Measurements from ENCODE around the gene STARD7. TPM values are rescaled to one million over a fixed set of nuclear protein-coding genes. Genes with fewer than 3 reads are reported as not detected.

The STARD7 gene
- total RNA-seq, 1 donor from 2014 or later = 206 TPM

GRCh38 chr2:96154506-96155380 lies 53.9 kb downstream of the STARD7 start:
- intact Hi-C loops (cut with micrococcal nuclease) = no loop called here
- Mint-ChIP-seq H3K36me3 (ENCODE audit: low read depth) (peaks cover 1% of the 10 kb centered on the region), H3K27ac (no peak overlapping the region)

GRCh38 chr2:96153991-96154431 lies 54.6 kb downstream of the STARD7 start:
- Mint-ChIP-seq H3K27me3 (ENCODE audit: low read depth) (no peaks in the 10 kb centered on the region), H3K4me3 (ENCODE audit: low read depth) (no peak overlapping the region), H3K27ac (no peak overlapping the region), H3K9me3 (no peaks in the 10 kb centered on the region), H3K4me1 (ENCODE audit: low read depth) (peaks cover 56% of the 10 kb centered on the region), H3K36me3 (ENCODE audit: low read depth) (no peaks in the 10 kb centered on the region)
- intact Hi-C loops (cut with micrococcal nuclease) = no loop called here
- no peak for DNase-seq (ENCODE audit: low spot score)

More at GRCh38 chr2:96154506-96155380, 53.9 kb downstream of the STARD7 start:
- Mint-ChIP-seq H3K4me3 (ENCODE audit: low read depth) (no peak overlapping the region), H3K9me3 (no peaks in the 10 kb centered on the region), H3K27me3 (ENCODE audit: low read depth) (no peaks in the 10 kb centered on the region), H3K4me1 (ENCODE audit: low read depth) (peaks cover 57% of the 10 kb centered on the region)
- DNase-seq (ENCODE audit: low spot score) = no peak

GRCh38 chr2:96153291-96153713 lies 55.3 kb downstream of the STARD7 start:
- Mint-ChIP-seq H3K36me3 (ENCODE audit: low read depth) (no peaks in the 10 kb centered on the region), H3K9me3 (no peaks in the 10 kb centered on the region), H3K4me1 (ENCODE audit: low read depth) (peaks cover 60% of the 10 kb centered on the region), H3K27ac (no peak overlapping the region), H3K27me3 (ENCODE audit: low read depth) (no peaks in the 10 kb centered on the region), H3K4me3 (ENCODE audit: low read depth) (no peak overlapping the region)
- no peak for DNase-seq (ENCODE audit: low spot score)
- intact Hi-C loops (cut with micrococcal nuclease) = no loop called here

- Mint-ChIP-seq H3K9me3 (no peaks in the 10 kb centered on the region), H3K4me1 (ENCODE audit: low read depth) (peaks cover 61% of the 10 kb centered on the region), H3K27ac (peak overlapping the region; percentile 64), H3K4me3 (ENCODE audit: low read depth) (no peak overlapping the region), H3K27me3 (ENCODE audit: low read depth) (no peaks in the 10 kb centered on the region), H3K36me3 (ENCODE audit: low read depth) (no peaks in the 10 kb centered on the region)
- intact Hi-C loops (cut with micrococcal nuclease) = no loop called here
- DNase-seq (ENCODE audit: low spot score) = no peak
Observed at GRCh38 chr2:96152304-96153161, 56.1 kb downstream of the STARD7 start.

GRCh38 chr2:96151595-96152303 lies 56.9 kb downstream of the STARD7 start:
- Mint-ChIP-seq H3K4me3 (ENCODE audit: low read depth) (no peak overlapping the region), H3K27ac (peak overlapping the region; percentile 64), H3K27me3 (ENCODE audit: low read depth) (no peaks in the 10 kb centered on the region), H3K36me3 (ENCODE audit: low read depth) (no peaks in the 10 kb centered on the region), H3K9me3 (no peaks in the 10 kb centered on the region), H3K4me1 (ENCODE audit: low read depth) (peaks cover 61% of the 10 kb centered on the region)
- intact Hi-C loops (cut with micrococcal nuclease) = no loop called here
- no peak for DNase-seq (ENCODE audit: low spot score)

- no peak for DNase-seq (ENCODE audit: low spot score)
- intact Hi-C loops (cut with micrococcal nuclease) = no loop called here
- H3K36me3 Mint-ChIP-seq (ENCODE audit: low read depth) = no peaks in the 10 kb centered on the region
- no peak overlapping the region for H3K4me3 Mint-ChIP-seq (ENCODE audit: low read depth)
- no peaks in the 10 kb centered on the region for H3K9me3 Mint-ChIP-seq
- H3K27ac Mint-ChIP-seq = no peak overlapping the region
- peaks cover 60% of the 10 kb centered on the region for H3K4me1 Mint-ChIP-seq (ENCODE audit: low read depth)
- no peaks in the 10 kb centered on the region for H3K27me3 Mint-ChIP-seq (ENCODE audit: low read depth)
Observed at GRCh38 chr2:96150791-96151594, 57.6 kb downstream of the STARD7 start.

GRCh38 chr2:96150007-96150640 lies 58.5 kb downstream of the STARD7 start:
- H3K27ac Mint-ChIP-seq = no peak overlapping the region
- intact Hi-C loops (cut with micrococcal nuclease) = no loop called here
- no peaks in the 10 kb centered on the region for H3K36me3 Mint-ChIP-seq (ENCODE audit: low read depth)
- DNase-seq (ENCODE audit: low spot score) = no peak
- peaks cover 57% of the 10 kb centered on the region for H3K4me1 Mint-ChIP-seq (ENCODE audit: low read depth)
- H3K4me3 Mint-ChIP-seq (ENCODE audit: low read depth) = no peak overlapping the region
- H3K27me3 Mint-ChIP-seq (ENCODE audit: low read depth) = no peaks in the 10 kb centered on the region
- H3K9me3 Mint-ChIP-seq = no peaks in the 10 kb centered on the region

- H3K4me1 Mint-ChIP-seq (ENCODE audit: low read depth) = peaks cover 54% of the 10 kb centered on the region
- H3K27ac Mint-ChIP-seq = peak overlapping the region; percentile 97
Observed at GRCh38 chr2:96148410-96149217, 60.0 kb downstream of the STARD7 start.

GRCh38 chr2:96147593-96148201 lies 60.9 kb downstream of the STARD7 start:
- Mint-ChIP-seq H3K27me3 (ENCODE audit: low read depth) (no peaks in the 10 kb centered on the region), H3K36me3 (ENCODE audit: low read depth) (peaks cover 21% of the 10 kb centered on the region), H3K4me1 (ENCODE audit: low read depth) (peaks cover 55% of the 10 kb centered on the region), H3K4me3 (ENCODE audit: low read depth) (peak overlapping the region; percentile 82), H3K9me3 (no peaks in the 10 kb centered on the region), H3K27ac (peak overlapping the region; percentile 97)
- intact Hi-C loops (cut with micrococcal nuclease) = loop anchor here (1.0 to 5.0 kb wide), 7 partner anchors 10 to 1515 kb away; partner anchors contain the start of genes ACTR1B, ARID5A and STARD7
- DNase-seq (ENCODE audit: low spot score) = no peak

More at GRCh38 chr2:96148410-96149217, 60.0 kb downstream of the STARD7 start:
- Mint-ChIP-seq H3K9me3 (no peaks in the 10 kb centered on the region), H3K4me3 (ENCODE audit: low read depth) (peak overlapping the region; percentile 82), H3K36me3 (ENCODE audit: low read depth) (peaks cover 12% of the 10 kb centered on the region), H3K27me3 (ENCODE audit: low read depth) (no peaks in the 10 kb centered on the region)
- intact Hi-C loops (cut with micrococcal nuclease) = loop anchor here (1.0 to 5.0 kb wide), 7 partner anchors 9 to 1514 kb away; partner anchors contain the start of genes ACTR1B, ARID5A and STARD7
- DNase-seq (ENCODE audit: low spot score) = peak; percentile 91

- peak overlapping the region; percentile 97 for H3K27ac Mint-ChIP-seq
Observed at GRCh38 chr2:96146881-96147592, 61.6 kb downstream of the STARD7 start.

More at GRCh38 chr2:96146881-96147592, 61.6 kb downstream of the STARD7 start:
- Mint-ChIP-seq H3K4me1 (ENCODE audit: low read depth) (peaks cover 58% of the 10 kb centered on the region), H3K9me3 (no peaks in the 10 kb centered on the region), H3K27me3 (ENCODE audit: low read depth) (no peaks in the 10 kb centered on the region), H3K36me3 (ENCODE audit: low read depth) (peaks cover 28% of the 10 kb centered on the region), H3K4me3 (ENCODE audit: low read depth) (peak overlapping the region; percentile 82)
- intact Hi-C loops (cut with micrococcal nuclease) = loop anchor here (1.0 to 5.0 kb wide), 6 partner anchors 17 to 1515 kb away; partner anchors contain the start of genes ACTR1B and ARID5A
- peak; percentile 35 for DNase-seq (ENCODE audit: low spot score)

All from activated T-helper 2 cell treated with anti-CD3 and anti-CD28 coated beads, Interferon-gamma antibody, Interleukin-2, Interleukin-4, amounts not matched to agents 10 μg/mL and 5 μg/mL and 100 μg/mL, durations not matched to agents 14 hours and 24 hours and 36 hours (primary cell).